Heart left ventricle (tissue), 16 donors: ENCODE data around the gene SDR9C7. TPM values are rescaled to one million over a fixed set of nuclear protein-coding genes. Genes with fewer than 3 reads are reported as not detected.
"Not testable (repeated sequence)": the region's sequence is repeated elsewhere in the genome, so short reads cannot be mapped to it uniquely, and the experiment has no call there.

ENCODE experiments used
- ATAC-seq, 4 donors: fragments of 200-7000 bp; cut with Tn5 transposase; one replicate each; pipeline ENCODE4 v1.9.1; 2020 to 2022; ENCODE audit warnings: moderate library complexity in 4 of 4, mild to moderate bottlenecking in 3 of 4, moderate number of reproducible peaks in 1 of 4
- DNase-seq, 5 donors: peaks; one replicate each; pipeline ENCODE4 v3.0.0-alpha.2; 2020
- H3K27ac ChIP-seq, 12 donors: fragments of 200-600 bp; sonication (generic) in 4 of 12; one replicate each; pipeline versions ENCODE4 v1.5.0 to v1.8.0; 2016 to 2022; ENCODE audit warnings: mild to moderate bottlenecking in 2 of 12
- H3K27me3 ChIP-seq, 9 donors: fragments of 200-600 bp; sonication (generic) in 2 of 9; one replicate each; pipeline versions ENCODE4 v1.5.1 to v1.8.0; 2016 to 2022; ENCODE audit warnings: mild to moderate bottlenecking in 3 of 9
- H3K36me3 ChIP-seq, 9 donors: fragments of 200-600 bp; sonication (generic) in 2 of 9; one replicate each; pipeline versions ENCODE4 v1.5.0 to v1.8.0; 2018 to 2022; ENCODE audit warnings: mild to moderate bottlenecking in 2 of 9
- H3K4me1 ChIP-seq, 12 donors: fragments of 200-600 bp; sonication (generic) in 4 of 12; one replicate each; pipeline versions ENCODE4 v1.5.0 to v1.8.0; 2016 to 2022; ENCODE audit warnings: mild to moderate bottlenecking in 3 of 12
- H3K4me3 ChIP-seq, 12 donors: fragments of 200-600 bp; sonication (generic) in 4 of 12; one replicate each; pipeline versions ENCODE4 v1.5.0 to v1.8.0; 2017 to 2022; ENCODE audit warnings: mild to moderate bottlenecking in 9 of 12, moderate library complexity in 4 of 12
- H3K9me3 ChIP-seq, 12 donors: fragments of 200-600 bp; sonication (generic) in 4 of 12; one replicate each; pipeline versions ENCODE4 v1.5.0 to v1.8.0; 2016 to 2022; ENCODE audit warnings: mild to moderate bottlenecking in 1 of 12
- POLR2A ChIP-seq, 2 donors: fragments of 450-650 bp; IDR thresholded peaks; one replicate each; pipeline ENCODE4 v1.6.1; 2017; ENCODE audit warnings: antibody characterized with exemption in 2 of 2, mild to moderate bottlenecking in 2 of 2, moderate library complexity in 2 of 2
- WGBS, 4 donors: extraction: QIAGEN DNeasy Blood & Tissue Kit in 2 of 4; methylation state at CpG; one replicate each; pipeline versions ENCODE4 v1.1.5 to v1.1.7; 2013 to 2018; 5-methylcytosine and 5-hydroxymethylcytosine counted together
- intact Hi-C, 10 donors: fragments of 100-400 bp; cut with DNase I; formaldehyde crosslinking; loops; one replicate each; pipeline versions ENCODE4 v1.11.1 to v1.14.2; 2022
- long read RNA-seq, 3 donors: library from polyadenylated mRNA; unstranded; transcript quantifications; one replicate each; pipeline ENCODE4 v2.0.0, GENCODE V29; 2020 to 2021
- polyA plus RNA-seq, 2 donors: library from polyadenylated mRNA; stranded (reverse); fragments of 200-250 nt; gene quantifications; one replicate each; pipeline ENCODE4 v1.2.3, GENCODE V29; 2013
- total RNA-seq, 9 donors: library from RNA; depleted of rRNA in 2 of 9; stranded (reverse); fragments of >200 nt in 2 of 9; fragmentation: NEBNext Ultra II Directional in 3 of 9; extraction: Animal tissue kit (Norgen Biotek cat#: 25700) in 3 of 9; gene quantifications; one replicate each; pipeline versions ENCODE4 v1.1.0 to v1.2.4, GENCODE V29; 2016 to 2023
- TF ChIP-seq, protein P1 (sequence below), 12 donors: fragments of 200-600 bp; sonication (generic) in 4 of 12; IDR thresholded peaks; one replicate each; pipeline versions ENCODE4 v1.5.0 to v1.8.0; 2018 to 2022; ENCODE audit warnings: antibody characterized with exemption in 12 of 12, mild to moderate bottlenecking in 5 of 12
- donor health status: ischemic (EF 13 %, LVEDD 7.1; RV severe dilation, severe dysfunction).
- donor health status: healthy with polysubstance abuse.
- donor health status: DM: no; HTN: yes; CAD: no.
- donor health status: DM: no; HTN: no; CAD: no.
- donor health status: ischemic (EF 25% LVEDD 6.9; RV normal size, moderate dysfunction).
- donor health status: ischemic (EF 25% LVEDD 5.7; RV mildly dilated, moderate dysfunction).
- donor health status: healthy.
- donor health status: DM: yes; HTN: yes; CAD: no.
- donor health status: ischemic (EF 35%, LVEDD 5.7; RV mildly dilated, moderate dysfunction).
- donor health status: nonischemic (EF 11% LVEDD 7.7; RV severe dilation, severe dysfunction).
- donor health status: DM: yes; HTN: yes; CAD: no.
- donor health status: PGD.
- donor health status: ischemic (EF 29% LVEDD 5.4; RV normal size, mild dysfunction).
- donor health status: nonischemic (EF 23%, LVEDD 6.1; RV moderate dilation, normal function).

SDR9C7 gene
- total RNA-seq (under 1 TPM in 3 of 9 donors, not detected in 6; 0.12 to 0.27 (median 0.20) TPM), polyA plus RNA-seq (not detected)
- long read RNA-seq, donor 1: 0 reads
- long read RNA-seq, donor 2: 0 reads
- long read RNA-seq, donor 3: 0 reads

- H3K9me3 ChIP-seq: no peaks in the 10 kb centered on the region
- intact Hi-C loops: no loop called here
- peaks cover 0 to 23% (median 0%) of the 10 kb centered on the region in 12 donors for H3K4me1 ChIP-seq
- WGBS, 4 donors: 88 to 92% (median 91%) methylated on average over 14 to 15 of the region's 15 CpGs
- peak within 1 kb of the TSS in 1 of 12 donors; percentile 88 for H3K27ac ChIP-seq
- no peaks in the 10 kb centered on the region for H3K27me3 ChIP-seq
- no peak for DNase-seq
- no peak for ATAC-seq
- no peaks in the 10 kb centered on the region for H3K36me3 ChIP-seq
- H3K4me3 ChIP-seq: no peak within 1 kb of the TSS
- no peak for TF ChIP-seq POLR2A (IDR thresholded peaks at IDR 0.05)
- TF ChIP-seq, protein P1, sequence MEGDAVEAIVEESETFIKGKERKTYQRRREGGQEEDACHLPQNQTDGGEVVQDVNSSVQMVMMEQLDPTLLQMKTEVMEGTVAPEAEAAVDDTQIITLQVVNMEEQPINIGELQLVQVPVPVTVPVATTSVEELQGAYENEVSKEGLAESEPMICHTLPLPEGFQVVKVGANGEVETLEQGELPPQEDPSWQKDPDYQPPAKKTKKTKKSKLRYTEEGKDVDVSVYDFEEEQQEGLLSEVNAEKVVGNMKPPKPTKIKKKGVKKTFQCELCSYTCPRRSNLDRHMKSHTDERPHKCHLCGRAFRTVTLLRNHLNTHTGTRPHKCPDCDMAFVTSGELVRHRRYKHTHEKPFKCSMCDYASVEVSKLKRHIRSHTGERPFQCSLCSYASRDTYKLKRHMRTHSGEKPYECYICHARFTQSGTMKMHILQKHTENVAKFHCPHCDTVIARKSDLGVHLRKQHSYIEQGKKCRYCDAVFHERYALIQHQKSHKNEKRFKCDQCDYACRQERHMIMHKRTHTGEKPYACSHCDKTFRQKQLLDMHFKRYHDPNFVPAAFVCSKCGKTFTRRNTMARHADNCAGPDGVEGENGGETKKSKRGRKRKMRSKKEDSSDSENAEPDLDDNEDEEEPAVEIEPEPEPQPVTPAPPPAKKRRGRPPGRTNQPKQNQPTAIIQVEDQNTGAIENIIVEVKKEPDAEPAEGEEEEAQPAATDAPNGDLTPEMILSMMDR (IDR thresholded peaks at IDR 0.05): no peak
Measured at GRCh38 chr12:56933826-56934625, at the start of gene SDR9C7. TSS of gene SDR9C7 (minus strand) at chr12:56934408. CDS start at chr12:56934261, 147 bp downstream.

GRCh38 chr12:56983386-56983785, 49.2 kb upstream of the SDR9C7 start:
- no peak for DNase-seq
- Histone ChIP-seq H3K4me3 (no peak overlapping the region), H3K9me3 (no peaks in the 10 kb centered on the region), H3K27ac (no peak overlapping the region), H3K27me3 (no peaks in the 10 kb centered on the region), H3K36me3 (no peaks in the 10 kb centered on the region), H3K4me1 (peaks cover 4 to 14% (median 11%) of the 10 kb centered on the region in 12 donors)
- WGBS, 4 donors: 74 to 98% (median 88%) methylated on average over 4 of the region's 4 CpGs
- intact Hi-C loops: no loop called here
- ATAC-seq: no peak
- TF ChIP-seq POLR2A (IDR thresholded peaks at IDR 0.05): no peak
- TF ChIP-seq, protein P1 (IDR thresholded peaks at IDR 0.05): no peak

- H3K27ac ChIP-seq, H3K36me3 ChIP-seq, H3K9me3 ChIP-seq, H3K27me3 ChIP-seq, intact Hi-C loops, ATAC-seq, H3K4me3 ChIP-seq, H3K4me1 ChIP-seq, DNase-seq: not testable (repeated sequence)
- WGBS, 4 donors: 73 to 100% (median 92%) methylated on average over 2 to 3 of the region's 3 CpGs
Measured at GRCh38 chr12:56982578-56983236, 48.5 kb upstream of the SDR9C7 start.

DNA sequence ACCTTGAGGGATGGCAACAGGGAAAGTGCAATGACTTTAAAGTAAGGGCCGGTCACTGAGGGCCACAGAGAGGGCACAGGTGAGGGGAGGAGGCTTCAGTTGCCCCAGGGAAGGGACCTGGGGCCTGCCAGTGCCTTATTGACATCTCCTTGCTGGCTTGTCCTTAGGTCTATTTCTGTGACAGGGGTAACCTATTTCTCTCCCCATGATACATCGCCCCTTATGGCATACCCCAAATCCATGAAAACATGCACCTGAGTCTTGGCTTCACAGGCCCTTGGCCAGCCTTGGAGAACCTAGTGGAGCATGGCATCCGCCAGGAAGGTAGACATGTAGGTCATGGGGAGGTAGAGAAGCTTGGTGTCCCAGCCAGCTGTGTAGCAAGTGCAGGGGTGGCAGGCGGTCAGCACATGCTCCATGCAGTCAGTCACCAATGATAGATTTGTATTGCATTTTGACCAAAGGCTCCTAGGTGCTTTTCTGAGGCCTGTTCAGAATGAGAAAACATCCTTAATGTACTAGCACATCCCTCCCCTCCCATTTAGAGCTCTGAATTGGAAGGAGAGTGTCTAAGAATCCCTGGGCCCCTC, 46.8 kb upstream of the SDR9C7 start:
- no peaks in the 10 kb centered on the region for H3K36me3 ChIP-seq
- WGBS, 4 donors: 93 to 97% (median 95%) methylated on average over 4 of the region's 4 CpGs

More for the DNA sequence above, 46.8 kb upstream of the SDR9C7 start:
- ATAC-seq: no peak
- TF ChIP-seq, protein P1 (IDR thresholded peaks at IDR 0.05): no peak
- no peak for TF ChIP-seq POLR2A (IDR thresholded peaks at IDR 0.05)
- Histone ChIP-seq H3K4me1 (no peaks in the 10 kb centered on the region), H3K9me3 (no peaks in the 10 kb centered on the region), H3K4me3 (no peak overlapping the region), H3K27ac (no peak overlapping the region), H3K27me3 (no peaks in the 10 kb centered on the region)
- intact Hi-C loops: no loop called here
- no peak for DNase-seq
